ENCODE data around the gene PTPN11. TPM values are rescaled to one million over a fixed set of nuclear protein-coding genes. Genes with fewer than 3 reads are reported as not detected.
A peak's percentile ranks its signal among the peaks of the same experiment; 100 is the strongest.

Gene PTPN11
- total and polyA plus RNA-seq, 7 experiments from 2014 or later: 43.5 to 94.7 (median 47.3) TPM

GRCh38 chr12:112381406-112381882, 37.3 kb upstream of the PTPN11 start:
- Histone ChIP-seq H3K36me3 (ENCODE audit: control insufficient read depth in 2 of 3, insufficient read depth in 3 of 3, low read length in 3 of 3) (no peaks in the 10 kb centered on the region), H3K9me3 (ENCODE audit: control insufficient read depth in 2 of 3, low read length in 3 of 3) (no peaks in the 10 kb centered on the region), H3K4me3 (ENCODE audit: low read length) (peak overlapping the region; percentile 51), H3K4me1 (ENCODE audit: control insufficient read depth in 2 of 2, insufficient read depth in 2 of 2, low read length in 2 of 2) (peaks cover 6 to 15% of the 10 kb centered on the region in 2 donors), H3K27me3 (ENCODE audit: control insufficient read depth in 2 of 2, insufficient read depth in 2 of 2, low read length in 2 of 2) (no peaks in the 10 kb centered on the region), H3K27ac (ENCODE audit: low read depth, low read length) (peak overlapping the region; percentile 76)
- POLR2A ChIA-PET: interaction anchor here (0.6 to 1.0 kb wide), 3 partner anchors 11 to 274 kb away, joined by 3 to 6 read pairs (median 3); no protein-coding TSS in a partner anchor
- no peaks in the 10 kb centered on the region for H3K9me3 Mint-ChIP-seq
- intact Hi-C loops (cut with micrococcal nuclease): loop anchor here (5.0 to 10.0 kb wide), 2 partner anchors 694 to 787 kb away; partner anchors contain the start of genes ATXN2 (in 2 of the 2), ACAD10 (in 1 of the 2) and BRAP (in 1 of the 2)
- DNase-seq (peak in 3 of 9 donors; percentile 1 to 68 (median 28)), ATAC-seq (peak; percentile 19)
- H3K27me3 Mint-ChIP-seq: no peaks in the 10 kb centered on the region
- H3K27ac Mint-ChIP-seq: peak overlapping the region; percentile 69 to 96 (median 84)
- H3K4me3 Mint-ChIP-seq: peak overlapping the region; percentile 87 to 97 (median 94)
- CTCF ChIA-PET: no interaction called here
- H3K4me1 Mint-ChIP-seq: peaks cover 11 to 33% (median 27%) of the 10 kb centered on the region in 7 donors
- peaks cover 0 to 4% (median 0%) of the 10 kb centered on the region in 5 donors for H3K36me3 Mint-ChIP-seq

- Mint-ChIP-seq H3K36me3 (peaks cover 0 to 4% (median 0%) of the 10 kb centered on the region in 5 donors), H3K27ac (peak within 1 kb of the TSS; percentile 81 to 96 (median 91)), H3K4me3 (peak within 1 kb of the TSS; percentile 92 to 99 (median 95)), H3K9me3 (no peaks in the 10 kb centered on the region), H3K27me3 (peaks cover 0 to under 1% (median 0%) of the 10 kb centered on the region in 5 donors), H3K4me1 (peaks cover 11 to 32% (median 27%) of the 10 kb centered on the region in 7 donors)
- Histone ChIP-seq H3K36me3 (ENCODE audit: control insufficient read depth in 2 of 3, insufficient read depth in 3 of 3, low read length in 3 of 3) (no peaks in the 10 kb centered on the region), H3K27ac (ENCODE audit: low read depth, low read length) (peak within 1 kb of the TSS; percentile 76), H3K27me3 (ENCODE audit: control insufficient read depth in 2 of 2, insufficient read depth in 2 of 2, low read length in 2 of 2) (no peaks in the 10 kb centered on the region), H3K9me3 (ENCODE audit: control insufficient read depth in 2 of 3, low read length in 3 of 3) (no peaks in the 10 kb centered on the region), H3K4me3 (ENCODE audit: low read length) (peak within 1 kb of the TSS; percentile 81), H3K4me1 (ENCODE audit: control insufficient read depth in 2 of 2, insufficient read depth in 2 of 2, low read length in 2 of 2) (peaks cover 6 to 15% of the 10 kb centered on the region in 2 donors)
- POLR2A ChIA-PET: interaction anchor here (1.0 kb wide), 1 partner anchor 10 kb away, joined by 3 read pairs; no protein-coding TSS in a partner anchor
- intact Hi-C loops (cut with micrococcal nuclease): loop anchor here (1.0 to 10.0 kb wide), 12 partner anchors 27 to 787 kb away; partner anchors contain the start of genes ATXN2 (in 2 of the 2), ERP29 (in 2 of the 2), PTPN11 (in 2 of the 2) and RPL6 (in 2 of the 2)
- CTCF ChIA-PET: no interaction called here
- peak; percentile 100 for ATAC-seq
- DNase-seq: peak; percentile 83 to 97 (median 88)
These were observed 36.6 kb upstream of the PTPN11 start, which contains the start of gene HECTD4 for GRCh38 chr12:112381883-112382796. HECTD4 (minus strand) TSS chr12:112382431; CDS start chr12:112382128, 303 bp downstream.

- ATAC-seq (no peak), DNase-seq (no peak)
- H3K4me1 ChIP-seq (ENCODE audit: control insufficient read depth in 2 of 2, insufficient read depth in 2 of 2, low read length in 2 of 2): peaks cover 6 to 15% of the 10 kb centered on the region in 2 donors
- ChIA-PET POLR2A (no interaction called here), CTCF (no interaction called here)
- peak overlapping the region; percentile 81 for H3K4me3 ChIP-seq (ENCODE audit: low read length)
- H3K36me3 ChIP-seq (ENCODE audit: control insufficient read depth in 2 of 3, insufficient read depth in 3 of 3, low read length in 3 of 3): no peaks in the 10 kb centered on the region
- Mint-ChIP-seq H3K4me3 (peak overlapping the region; percentile 92 to 99 (median 94)), H3K36me3 (peaks cover 0 to 4% (median 0%) of the 10 kb centered on the region in 5 donors), H3K9me3 (no peaks in the 10 kb centered on the region), H3K27me3 (peaks cover 0 to 5% (median 2%) of the 10 kb centered on the region in 5 donors), H3K27ac (peak overlapping the region in 7 of 9 donors; percentile 71 to 94 (median 88)), H3K4me1 (peaks cover 11 to 35% (median 31%) of the 10 kb centered on the region in 7 donors)
- peak overlapping the region; percentile 76 for H3K27ac ChIP-seq (ENCODE audit: low read depth, low read length)
- H3K9me3 ChIP-seq (ENCODE audit: control insufficient read depth in 2 of 3, low read length in 3 of 3): no peaks in the 10 kb centered on the region
- intact Hi-C loops (cut with micrococcal nuclease): loop anchor here (1.0 to 10.0 kb wide), 12 partner anchors 26 to 788 kb away; partner anchors contain the start of genes ATXN2 (in 2 of the 2), ERP29 (in 2 of the 2), PTPN11 (in 2 of the 2) and RPL6 (in 2 of the 2)
- no peaks in the 10 kb centered on the region for H3K27me3 ChIP-seq (ENCODE audit: control insufficient read depth in 2 of 2, insufficient read depth in 2 of 2, low read length in 2 of 2)
These were observed 35.9 kb upstream of the PTPN11 start for GRCh38 chr12:112382866-112383265.

GRCh38 chr12:112386726-112387125, 32.0 kb upstream of the PTPN11 start:
- Histone ChIP-seq H3K36me3 (ENCODE audit: control insufficient read depth in 2 of 3, insufficient read depth in 3 of 3, low read length in 3 of 3) (no peaks in the 10 kb centered on the region), H3K27ac (ENCODE audit: low read depth, low read length) (no peak overlapping the region), H3K4me3 (ENCODE audit: low read length) (no peak overlapping the region), H3K4me1 (ENCODE audit: control insufficient read depth in 2 of 2, insufficient read depth in 2 of 2, low read length in 2 of 2) (peaks cover 0 to 5% of the 10 kb centered on the region in 2 donors), H3K9me3 (ENCODE audit: control insufficient read depth in 2 of 3, low read length in 3 of 3) (no peaks in the 10 kb centered on the region), H3K27me3 (ENCODE audit: control insufficient read depth in 2 of 2, insufficient read depth in 2 of 2, low read length in 2 of 2) (no peaks in the 10 kb centered on the region)
- ATAC-seq (no peak), DNase-seq (no peak)
- Mint-ChIP-seq H3K4me3 (peak overlapping the region in 1 of 10 donors; percentile 56), H3K4me1 (peaks cover 0 to 12% (median 12%) of the 10 kb centered on the region in 7 donors), H3K27ac (peak overlapping the region in 3 of 9 donors; percentile 4 to 80 (median 12)), H3K36me3 (no peaks in the 10 kb centered on the region), H3K9me3 (no peaks in the 10 kb centered on the region), H3K27me3 (peaks cover 0 to 15% (median 5%) of the 10 kb centered on the region in 5 donors)
- intact Hi-C loops (cut with micrococcal nuclease): loop anchor here (1.0 to 10.0 kb wide), 8 partner anchors 91 to 792 kb away; partner anchors contain the start of genes ATXN2 (in 2 of the 2) and NAA25 (in 1 of the 2)
- ChIA-PET POLR2A (interaction anchor here (0.5 to 1.6 kb wide), 3 partner anchors 44 to 188 kb away, joined by 3 to 6 read pairs (median 3); no protein-coding TSS in a partner anchor), CTCF (interaction anchor here (0.6 to 2.7 kb wide), 15 partner anchors 14 to 633 kb away, joined by 3 to 18 read pairs (median 3); no protein-coding TSS in a partner anchor)

GRCh38 chr12:112389228-112389627, 29.5 kb upstream of the PTPN11 start:
- Mint-ChIP-seq H3K36me3 (no peaks in the 10 kb centered on the region), H3K9me3 (no peaks in the 10 kb centered on the region), H3K4me1 (peaks cover 0 to 8% (median 6%) of the 10 kb centered on the region in 7 donors), H3K27ac (peak overlapping the region in 1 of 9 donors; percentile 22), H3K4me3 (no peak overlapping the region), H3K27me3 (peaks cover 0 to 20% (median 5%) of the 10 kb centered on the region in 5 donors)
- Histone ChIP-seq H3K27me3 (ENCODE audit: control insufficient read depth in 2 of 2, insufficient read depth in 2 of 2, low read length in 2 of 2) (no peaks in the 10 kb centered on the region), H3K9me3 (ENCODE audit: control insufficient read depth in 2 of 3, low read length in 3 of 3) (no peaks in the 10 kb centered on the region), H3K4me3 (ENCODE audit: low read length) (no peak overlapping the region), H3K27ac (ENCODE audit: low read depth, low read length) (no peak overlapping the region), H3K4me1 (ENCODE audit: control insufficient read depth in 2 of 2, insufficient read depth in 2 of 2, low read length in 2 of 2) (no peaks in the 10 kb centered on the region), H3K36me3 (ENCODE audit: control insufficient read depth in 2 of 3, insufficient read depth in 3 of 3, low read length in 3 of 3) (no peaks in the 10 kb centered on the region)
- ATAC-seq (no peak), DNase-seq (no peak)
- CTCF ChIA-PET: no interaction called here
- intact Hi-C loops (cut with micrococcal nuclease): loop anchor here (5.0 to 10.0 kb wide), 2 partner anchors 142 to 794 kb away; partner anchors contain the start of gene ATXN2 (in 2 of the 2)
- POLR2A ChIA-PET: no interaction called here
